GM12801 (cell line): ENCODE data around the gene MYL3.

Source experiments
- TF ChIP-seq, protein P1 (sequence below): IDR thresholded peaks from one replicate; pipeline ENCODE4 v1.5.1; 2011; ENCODE audit warnings: control low read depth; ENCODE audit not compliant: insufficient read length; ENCODE audit errors: extremely low read depth

Gene MYL3

DNA sequence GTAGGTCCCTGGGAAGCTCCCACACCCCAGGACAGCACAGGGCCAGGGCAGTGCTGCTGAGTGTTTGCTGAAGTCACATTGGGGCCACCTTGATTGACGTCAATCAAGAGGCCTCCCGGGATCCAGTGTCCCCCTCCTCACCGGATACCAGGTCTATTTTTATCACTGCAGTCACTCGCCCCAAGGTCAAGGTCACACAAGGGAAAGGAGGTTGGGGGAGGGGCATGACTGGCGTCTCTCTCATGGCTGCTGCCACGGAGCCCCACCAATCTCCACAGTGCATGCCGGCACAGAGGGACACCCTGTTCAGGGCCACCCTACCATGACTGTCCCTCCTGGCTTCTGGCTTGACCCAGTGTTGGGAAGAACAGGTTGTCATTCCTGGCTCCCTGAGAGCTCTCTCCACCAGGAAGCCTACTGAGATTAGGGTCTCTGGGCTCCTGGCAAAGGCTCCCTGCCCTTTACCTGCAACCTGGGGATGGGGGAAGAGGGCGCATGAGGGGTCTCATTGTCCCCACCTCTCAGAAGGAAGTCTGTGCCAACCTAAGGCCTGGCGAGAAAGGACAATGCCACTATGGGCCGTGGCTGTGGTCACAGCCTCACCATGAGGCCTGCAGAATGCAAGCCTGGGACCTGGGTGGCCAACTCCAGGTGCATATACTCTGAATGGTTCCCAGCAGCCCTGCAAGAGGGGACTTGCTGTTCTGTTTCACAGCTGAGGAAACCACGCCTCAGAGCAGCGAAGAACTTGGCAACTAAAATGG is 1.5 kb downstream of the MYL3 start:
- TF ChIP-seq, protein P1, sequence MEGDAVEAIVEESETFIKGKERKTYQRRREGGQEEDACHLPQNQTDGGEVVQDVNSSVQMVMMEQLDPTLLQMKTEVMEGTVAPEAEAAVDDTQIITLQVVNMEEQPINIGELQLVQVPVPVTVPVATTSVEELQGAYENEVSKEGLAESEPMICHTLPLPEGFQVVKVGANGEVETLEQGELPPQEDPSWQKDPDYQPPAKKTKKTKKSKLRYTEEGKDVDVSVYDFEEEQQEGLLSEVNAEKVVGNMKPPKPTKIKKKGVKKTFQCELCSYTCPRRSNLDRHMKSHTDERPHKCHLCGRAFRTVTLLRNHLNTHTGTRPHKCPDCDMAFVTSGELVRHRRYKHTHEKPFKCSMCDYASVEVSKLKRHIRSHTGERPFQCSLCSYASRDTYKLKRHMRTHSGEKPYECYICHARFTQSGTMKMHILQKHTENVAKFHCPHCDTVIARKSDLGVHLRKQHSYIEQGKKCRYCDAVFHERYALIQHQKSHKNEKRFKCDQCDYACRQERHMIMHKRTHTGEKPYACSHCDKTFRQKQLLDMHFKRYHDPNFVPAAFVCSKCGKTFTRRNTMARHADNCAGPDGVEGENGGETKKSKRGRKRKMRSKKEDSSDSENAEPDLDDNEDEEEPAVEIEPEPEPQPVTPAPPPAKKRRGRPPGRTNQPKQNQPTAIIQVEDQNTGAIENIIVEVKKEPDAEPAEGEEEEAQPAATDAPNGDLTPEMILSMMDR: no peak

DNA sequence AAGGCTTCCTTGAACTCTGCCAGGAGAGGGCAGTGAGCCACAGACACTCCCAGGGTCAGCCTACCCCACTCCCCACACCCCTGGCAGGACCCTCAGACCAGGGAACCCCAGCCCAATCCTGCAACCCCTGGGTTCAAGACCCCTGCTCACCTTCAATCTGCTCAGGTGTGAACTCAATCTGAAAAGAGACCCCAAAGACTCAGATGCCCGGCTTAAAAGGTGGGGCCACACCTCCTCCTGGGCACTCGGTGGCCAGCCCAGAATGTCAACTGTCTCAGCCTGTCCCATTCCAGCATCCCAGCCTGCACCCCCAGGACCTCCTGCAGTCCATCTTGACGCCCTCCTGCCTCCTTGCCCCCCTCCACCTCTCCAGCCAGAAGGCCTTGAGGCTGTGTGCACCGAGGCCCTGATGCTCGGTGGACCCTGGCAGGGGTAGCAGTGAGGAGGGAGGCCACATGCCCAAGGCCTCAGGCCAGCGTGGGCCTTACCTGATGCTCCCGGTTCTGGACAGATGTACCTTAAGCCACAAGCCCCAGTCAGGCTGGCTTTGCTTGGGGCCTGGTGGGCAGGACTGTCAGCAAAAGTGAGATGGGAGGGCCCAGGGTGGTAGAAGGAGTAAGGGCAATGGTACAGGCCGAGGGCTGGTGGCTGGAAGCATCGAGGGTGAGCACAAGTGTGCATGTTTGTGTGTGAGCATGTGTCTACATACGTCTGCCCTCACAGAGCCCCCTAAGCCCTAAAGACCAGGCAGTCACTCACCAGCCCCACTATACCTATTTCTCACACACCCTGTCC is 2.2 kb downstream of the MYL3 start:
- TF ChIP-seq, protein P1: no peak

DNA sequence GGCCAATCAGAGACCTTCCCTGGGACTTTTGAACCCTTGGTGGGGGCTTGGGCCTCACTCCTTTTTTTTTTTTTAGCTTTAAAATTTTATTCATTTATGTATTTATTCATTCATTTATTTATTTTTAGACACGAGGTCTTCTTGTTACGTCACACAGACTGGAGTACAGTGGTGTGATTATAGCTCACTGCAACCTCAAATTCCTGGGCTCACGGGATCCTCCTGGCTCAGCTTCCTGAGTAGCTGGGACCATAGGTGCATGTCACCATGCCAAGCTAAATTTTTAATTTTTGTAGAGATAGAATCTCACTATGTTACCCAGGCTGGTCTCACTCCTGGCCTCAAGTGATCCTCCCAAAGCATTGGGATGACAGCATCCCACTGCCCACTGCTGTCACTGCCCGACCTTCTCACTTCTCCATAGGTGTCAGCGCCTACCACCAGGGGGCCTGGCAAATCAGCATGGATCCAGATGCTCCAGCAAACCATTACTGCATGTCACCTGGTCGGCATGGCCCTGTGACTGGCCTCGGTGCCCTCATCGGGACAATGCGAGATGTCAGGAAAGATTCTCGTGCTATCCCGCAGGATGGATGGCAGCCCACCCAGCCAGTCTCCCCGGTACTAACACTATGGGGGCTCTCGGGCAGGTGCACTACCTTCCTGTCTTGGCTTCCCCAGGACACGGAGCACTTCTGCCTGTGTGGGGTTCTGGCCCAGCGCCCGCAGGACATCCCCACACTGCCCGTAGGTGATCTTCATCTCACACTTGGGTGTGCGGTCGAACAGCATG is 3.0 kb downstream of the MYL3 start:
- TF ChIP-seq, protein P1: no peak

DNA sequence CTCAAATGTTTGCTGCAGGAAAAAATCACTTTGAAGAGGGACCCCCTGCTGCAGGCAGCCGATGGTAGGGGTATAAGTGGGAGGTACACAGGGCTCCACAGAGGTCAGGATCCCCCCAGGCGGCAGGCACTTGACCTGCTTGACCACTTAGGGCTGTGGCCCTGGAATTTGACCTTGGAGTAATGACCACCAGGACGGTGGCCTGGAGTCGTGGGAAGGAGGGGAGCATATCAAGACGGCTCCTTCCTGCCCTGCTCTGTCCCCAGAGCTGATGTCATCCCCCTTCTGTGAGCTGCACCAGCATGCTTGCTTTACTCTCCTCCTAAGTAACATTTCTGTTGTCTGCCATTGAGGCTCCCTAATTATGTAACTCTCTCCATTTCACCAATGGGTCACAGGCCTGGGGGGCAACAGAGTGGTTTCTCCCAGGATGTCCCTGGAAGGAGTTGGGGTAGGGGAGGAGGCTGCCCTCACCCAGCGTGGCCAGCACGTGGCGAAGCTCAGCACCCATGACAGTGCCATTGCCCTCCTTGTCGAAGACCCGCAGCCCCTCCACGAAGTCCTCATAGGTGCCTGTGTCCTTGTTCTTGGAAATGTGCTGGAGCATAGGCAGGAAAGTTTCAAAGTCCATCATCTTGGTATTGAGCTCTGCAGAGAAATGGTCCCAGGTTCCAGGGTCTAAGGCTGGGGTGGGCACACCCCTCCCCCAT is 4.1 kb downstream of the MYL3 start:
- TF ChIP-seq, protein P1: no peak

DNA sequence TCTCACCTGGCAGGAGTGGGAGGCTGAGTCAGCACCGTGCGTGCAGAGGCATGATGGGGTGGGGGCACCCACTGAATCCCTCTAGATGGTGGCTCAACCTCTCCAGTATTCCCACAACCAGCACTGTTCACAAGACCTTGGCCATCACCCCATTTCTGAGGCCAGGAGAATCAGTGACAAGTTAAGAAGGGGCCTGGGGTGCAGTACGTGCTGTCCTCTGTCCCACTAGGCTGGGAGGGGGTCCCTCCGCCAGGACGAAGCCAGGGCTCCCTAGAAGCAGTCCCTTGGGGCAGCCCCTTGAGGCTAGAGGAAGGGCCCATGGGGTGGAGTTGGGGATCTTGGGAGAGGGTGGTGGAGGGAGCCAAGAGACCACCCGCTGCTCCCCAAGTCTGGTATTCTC is 4.8 kb downstream of the MYL3 start:
- TF ChIP-seq, protein P1: no peak

DNA sequence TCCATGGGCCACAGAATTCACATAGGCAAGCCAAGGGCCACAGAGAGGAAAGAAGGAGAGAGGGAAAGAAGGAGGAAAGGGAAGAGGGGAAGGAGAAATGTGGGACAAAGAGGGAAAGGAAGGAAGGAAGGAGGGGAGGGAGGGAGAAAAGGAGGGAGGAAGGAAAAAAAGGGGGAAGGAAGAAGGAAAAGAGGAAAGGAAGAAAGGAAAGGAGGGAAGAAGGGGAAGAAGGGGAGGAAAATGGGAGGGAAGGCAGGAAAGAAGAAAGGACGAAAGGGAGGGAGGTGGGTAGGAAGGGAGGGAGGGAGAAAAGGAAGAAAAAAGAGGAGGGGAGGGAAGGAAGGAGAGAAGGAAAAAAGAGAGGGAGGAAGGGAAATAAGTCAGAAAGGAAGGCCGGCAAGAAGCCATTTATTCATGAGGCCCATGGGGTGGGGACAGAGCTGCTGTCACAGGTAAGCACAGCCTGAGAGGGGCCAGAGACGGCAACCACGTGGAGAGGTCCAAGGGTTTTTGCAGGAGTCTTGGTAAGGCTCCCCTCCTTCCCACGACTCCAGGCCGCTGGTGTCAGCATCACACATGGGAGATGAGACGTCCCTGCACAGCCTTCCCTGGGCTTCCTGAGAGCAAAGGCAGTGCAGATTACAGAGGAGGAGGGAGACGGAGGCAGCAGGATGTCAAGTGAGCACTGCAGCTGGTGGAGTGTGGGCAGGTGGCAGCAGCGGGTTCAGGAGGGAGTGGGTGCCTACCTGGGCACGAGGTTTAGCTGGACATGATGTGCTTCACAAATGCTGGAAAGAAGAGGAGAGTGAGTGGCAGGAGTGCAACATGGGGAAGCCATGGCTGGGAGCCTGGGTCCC is 5.5 kb downstream of the MYL3 start:
- TF ChIP-seq, protein P1: no peak
